ENCODE results near the gene RAP1GAP2. TPM values are rescaled to one million over a fixed set of nuclear protein-coding genes. Genes with fewer than 3 reads are reported as not detected.
A peak's percentile ranks its signal among the peaks of the same experiment; 100 is the strongest.

RAP1GAP2 gene
- total and polyA plus RNA-seq, 11 donors = 13.5 to 44.1 (median 34.3) TPM

GRCh38 chr17:2928294-2928890, 132.2 kb downstream of the RAP1GAP2 start:
- ATAC-seq = no peak
- Histone ChIP-seq H3K9me3 (no peaks in the 10 kb centered on the region), H3K4me1 (peaks cover 0 to 9% (median 3%) of the 10 kb centered on the region in 12 donors), H3K27ac (no peak overlapping the region), H3K27me3 (no peaks in the 10 kb centered on the region), H3K36me3 (no peaks in the 10 kb centered on the region), H3K4me3 (no peak overlapping the region)
- intact Hi-C loops (cut with DNase I) = loop anchor here in 4 of 10 donors (2.0 to 10.0 kb wide), 3 partner anchors 74 to 98 kb away; no protein-coding TSS in a partner anchor
- WGBS, 4 donors = 87 to 89% (median 89%) methylated on average over 20 to 22 of the region's 22 CpGs
- DNase-seq = no peak
- TF ChIP-seq CTCF (IDR thresholded peaks at IDR 0.05) (no peak), POLR2A (IDR thresholded peaks at IDR 0.05) (no peak)

GRCh38 chr17:2929881-2930533, 133.8 kb downstream of the RAP1GAP2 start:
- Histone ChIP-seq H3K4me1 (no peaks in the 10 kb centered on the region), H3K9me3 (no peaks in the 10 kb centered on the region), H3K4me3 (no peak overlapping the region), H3K27me3 (no peaks in the 10 kb centered on the region), H3K27ac (no peak overlapping the region), H3K36me3 (peaks cover 0 to 4% (median 0%) of the 10 kb centered on the region in 9 donors)
- 51 to 63% (median 58%) methylated on average over 9 to 15 of the region's 15 CpGs for WGBS, 4 donors
- intact Hi-C loops (cut with DNase I) = loop anchor here (2.0 to 10.0 kb wide), 6 partner anchors 75 to 103 kb away; no protein-coding TSS in a partner anchor
- TF ChIP-seq CTCF (IDR thresholded peaks at IDR 0.05) (peak; percentile 47 to 70 (median 60)), POLR2A (IDR thresholded peaks at IDR 0.05) (no peak)
- DNase-seq = peak in 1 of 5 donors; percentile 39
- peak; percentile 56 to 79 (median 70) for ATAC-seq

- ATAC-seq = no peak
- intact Hi-C loops (cut with DNase I) = loop anchor here in 6 of 10 donors (5.0 to 10.0 kb wide), 5 partner anchors 77 to 105 kb away; no protein-coding TSS in a partner anchor
- DNase-seq = no peak
Measured at GRCh38 chr17:2931876-2932275, 135.6 kb downstream of the RAP1GAP2 start.

More at GRCh38 chr17:2931876-2932275, 135.6 kb downstream of the RAP1GAP2 start:
- Histone ChIP-seq H3K27me3 (no peaks in the 10 kb centered on the region), H3K4me3 (no peak overlapping the region), H3K4me1 (no peaks in the 10 kb centered on the region), H3K27ac (no peak overlapping the region), H3K9me3 (no peaks in the 10 kb centered on the region), H3K36me3 (peaks cover 0 to 4% (median 0%) of the 10 kb centered on the region in 9 donors)
- 82 to 93% (median 87%) methylated on average over 9 to 10 of the region's 10 CpGs for WGBS, 4 donors
- TF ChIP-seq CTCF (IDR thresholded peaks at IDR 0.05) = no peak
- TF ChIP-seq POLR2A (IDR thresholded peaks at IDR 0.05) = no peak

Data from heart left ventricle (tissue), 16 donors.